Small intestine (tissue), 7 donors: ENCODE results near the gene IL36G. TPM values are rescaled to one million over a fixed set of nuclear protein-coding genes. Genes with fewer than 3 reads are reported as not detected.

Experiments
- DNase-seq, 2 donors: peaks; one replicate each; pipeline versions ENCODE4 v3.0.0 to v3.0.0-alpha.2; 2013
- FAIRE-seq: peaks from 2 replicates; lab custom pipeline; 2012; peaks lifted over from hg19 to GRCh38; lab: Jason Lieb, UNC
- H3K27ac ChIP-seq, 3 donors: one replicate each; pipeline ENCODE4 v1.5.1; 2013; ENCODE audit warnings: low read length in 2 of 3, mild to moderate bottlenecking in 2 of 3, control low read depth in 1 of 3, inconsistent platforms in 1 of 3, low read depth in 1 of 3, moderate library complexity in 1 of 3
- H3K27me3 ChIP-seq, 3 donors: one replicate each; pipeline ENCODE4 v1.6.1; 2013; ENCODE audit warnings: low read length in 3 of 3, inconsistent platforms in 1 of 3; ENCODE audit not compliant: control insufficient read depth in 3 of 3, insufficient read depth in 3 of 3
- H3K36me3 ChIP-seq, 3 donors: one replicate each; pipeline ENCODE4 v1.6.1; 2013; ENCODE audit warnings: low read length in 3 of 3, inconsistent platforms in 1 of 3, low read depth in 1 of 3, mild to moderate bottlenecking in 1 of 3, moderate library complexity in 1 of 3; ENCODE audit not compliant: control insufficient read depth in 3 of 3, insufficient read depth in 2 of 3
- H3K4me1 ChIP-seq, 3 donors: one replicate each; pipeline ENCODE4 v1.6.1; 2013; ENCODE audit warnings: low read length in 2 of 3, inconsistent platforms in 1 of 3, low read depth in 1 of 3, mild to moderate bottlenecking in 1 of 3, moderate library complexity in 1 of 3; ENCODE audit not compliant: control insufficient read depth in 3 of 3, insufficient read depth in 2 of 3
- H3K4me3 ChIP-seq, 3 donors: one replicate each; pipeline ENCODE4 v1.5.1; 2013; ENCODE audit warnings: low read length in 3 of 3, control low read depth in 1 of 3, inconsistent platforms in 1 of 3, low read depth in 1 of 3, mild to moderate bottlenecking in 1 of 3, moderate library complexity in 1 of 3
- H3K9me3 ChIP-seq, 2 donors: one replicate each; pipeline ENCODE4 v1.6.1; 2013; ENCODE audit warnings: low read depth in 1 of 2, low read length in 1 of 2; ENCODE audit not compliant: control insufficient read depth in 2 of 2, insufficient read depth in 1 of 2
- WGBS, 3 donors: extraction: QIAGEN DNeasy Blood & Tissue Kit; methylation state at CpG; one replicate each; pipeline ENCODE4 v1.1.7; 2013; 5-methylcytosine and 5-hydroxymethylcytosine counted together
- polyA plus RNA-seq, 4 donors: library from polyadenylated mRNA; stranded (reverse) in 3 of 4; unstranded in 1 of 4; fragments of 200-250 nt in 3 of 4; fragments of 120-200 nt in 1 of 4; gene quantifications; one replicate each; pipeline versions ENCODE4 v1.2.1 to v1.2.3, GENCODE V29; 2013
- donor health status: healthy with polysubstance abuse.
- donor health status: control.
- donor health status: control.
- donor health status: Bipolar disorder and iron deficiency.
- donor health status: healthy.

Gene IL36G
- polyA plus RNA-seq, 4 donors, result 0.50 TPM; not detected in 3

GRCh38 chr2:112985090-112985489 lies 7.3 kb downstream of the IL36G start:
- Histone ChIP-seq H3K4me3 (no peak overlapping the region), H3K4me1 (no peaks in the 10 kb centered on the region), H3K27me3 (peaks cover 0 to 5% (median 1%) of the 10 kb centered on the region in 3 donors), H3K36me3 (no peaks in the 10 kb centered on the region), H3K27ac (no peak overlapping the region), H3K9me3 (no peaks in the 10 kb centered on the region)
- FAIRE-seq (no peak), DNase-seq (no peak)
- 74 to 79% (median 76%) methylated on average over 5 of the region's 5 CpGs for WGBS, 3 donors

- H3K9me3 ChIP-seq, result peaks cover 2 to 6% of the 10 kb centered on the region in 2 donors
- DNase-seq, result no peak
- WGBS, 3 donors, result 75 to 83% (median 82%) methylated on average over 3 of the region's 3 CpGs
- H3K36me3 ChIP-seq, result no peaks in the 10 kb centered on the region
- H3K4me3 ChIP-seq, result no peak overlapping the region
- FAIRE-seq, result no peak
- H3K27me3 ChIP-seq, result peaks cover 0 to 1% (median 0%) of the 10 kb centered on the region in 3 donors
- no peaks in the 10 kb centered on the region for H3K4me1 ChIP-seq
- H3K27ac ChIP-seq, result no peak overlapping the region
These were observed 11.8 kb downstream of the IL36G start for GRCh38 chr2:112989611-112990010.

DNA sequence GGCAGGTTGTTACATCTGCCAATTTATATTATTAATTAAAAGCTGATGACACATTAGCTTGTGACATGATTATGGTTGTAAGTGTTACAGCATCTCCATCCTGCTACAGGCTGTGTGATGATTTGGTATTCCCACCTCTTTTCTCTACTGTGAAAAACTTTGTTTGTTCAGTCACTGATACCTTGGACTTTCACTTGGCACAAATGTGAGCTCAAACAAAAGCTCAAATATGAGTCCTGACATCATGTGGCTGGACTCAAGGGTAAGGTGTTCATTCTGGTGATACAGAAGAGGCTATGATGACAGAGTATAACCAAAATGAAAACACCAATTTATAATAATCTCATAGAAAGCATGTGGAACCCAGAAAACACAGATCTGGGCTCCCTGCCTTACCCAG lies 16.0 kb downstream of the IL36G start:
- H3K27ac ChIP-seq, result no peak overlapping the region
- DNase-seq (no peak), FAIRE-seq (no peak)
- H3K4me1 ChIP-seq, result no peaks in the 10 kb centered on the region
- H3K9me3 ChIP-seq, result peaks cover 2 to 6% of the 10 kb centered on the region in 2 donors
- H3K36me3 ChIP-seq, result no peaks in the 10 kb centered on the region
- H3K27me3 ChIP-seq, result no peaks in the 10 kb centered on the region
- no peak overlapping the region for H3K4me3 ChIP-seq

DNA sequence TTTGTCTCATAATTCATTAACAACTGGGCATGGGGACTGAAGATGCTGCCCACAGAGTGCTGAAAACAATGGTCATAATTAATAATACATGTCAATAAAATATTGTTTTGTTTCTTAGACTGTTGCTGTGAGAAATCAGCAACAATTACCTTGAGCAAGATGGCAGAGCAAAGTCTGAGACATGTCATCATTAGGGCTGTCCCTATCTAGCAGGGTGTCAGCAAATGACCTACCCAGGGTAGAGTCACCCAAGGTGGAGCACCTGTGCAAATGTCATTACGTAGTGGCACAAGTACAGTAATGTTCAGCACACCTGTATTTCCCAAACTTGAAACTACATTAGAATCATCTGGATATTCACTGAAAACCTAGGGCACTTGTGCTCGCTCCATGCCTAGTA lies 16.8 kb downstream of the IL36G start:
- H3K9me3 ChIP-seq, result peaks cover 2 to 6% of the 10 kb centered on the region in 2 donors
- DNase-seq, result no peak
- no peaks in the 10 kb centered on the region for H3K36me3 ChIP-seq
- no peak overlapping the region for H3K4me3 ChIP-seq
- 62 to 88% (median 84%) methylated on average over 2 of the region's 2 CpGs for WGBS, 3 donors
- no peaks in the 10 kb centered on the region for H3K27me3 ChIP-seq
- no peak for FAIRE-seq
- H3K4me1 ChIP-seq, result no peaks in the 10 kb centered on the region
- H3K27ac ChIP-seq, result no peak overlapping the region

GRCh38 chr2:112995346-112995920 lies 17.6 kb downstream of the IL36G start:
- no peak overlapping the region for H3K4me3 ChIP-seq
- H3K27ac ChIP-seq, result no peak overlapping the region
- 75 to 89% (median 82%) methylated on average over 14 of the region's 14 CpGs for whole genome bisulfite sequencing, 3 donors
- H3K9me3 ChIP-seq, result peaks cover 2 to 9% of the 10 kb centered on the region in 2 donors
- no peaks in the 10 kb centered on the region for H3K27me3 ChIP-seq
- FAIRE-seq, result no peak
- DNase-seq, result no peak
- no peaks in the 10 kb centered on the region for H3K4me1 ChIP-seq
- H3K36me3 ChIP-seq, result no peaks in the 10 kb centered on the region

GRCh38 chr2:112996635-112997034 lies 18.8 kb downstream of the IL36G start:
- Histone ChIP-seq H3K27ac (no peak overlapping the region), H3K27me3 (no peaks in the 10 kb centered on the region), H3K9me3 (peaks cover 2 to 12% of the 10 kb centered on the region in 2 donors), H3K4me3 (no peak overlapping the region), H3K36me3 (no peaks in the 10 kb centered on the region), H3K4me1 (no peaks in the 10 kb centered on the region)
- DNase-seq (peak in 1 of 2 donors; percentile 24), FAIRE-seq (no peak)
- WGBS, 3 donors, result 46 to 58% (median 53%) methylated on average over 6 of the region's 6 CpGs

DNA sequence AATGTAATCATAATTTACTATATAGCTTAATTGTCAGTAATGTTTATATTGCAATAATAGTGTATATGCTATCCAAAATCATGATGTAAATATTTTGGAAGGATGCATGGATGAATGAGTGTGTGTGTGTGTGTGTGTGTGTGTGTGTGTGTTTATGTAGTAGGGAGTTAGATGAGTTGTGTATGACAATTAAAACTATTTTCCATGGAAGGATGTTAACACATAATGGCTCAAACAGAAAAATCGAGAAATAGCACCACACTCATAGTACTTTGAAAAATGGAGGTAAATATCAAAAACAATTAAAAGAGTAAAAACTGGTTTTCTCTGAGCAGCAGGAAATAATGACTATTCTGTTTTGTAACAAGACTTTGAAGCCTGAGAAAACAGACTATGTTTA lies 19.3 kb downstream of the IL36G start:
- no peaks in the 10 kb centered on the region for H3K27me3 ChIP-seq
- H3K36me3 ChIP-seq, result no peaks in the 10 kb centered on the region
- no peak overlapping the region for H3K4me3 ChIP-seq
- H3K9me3 ChIP-seq, result peaks cover 2 to 12% of the 10 kb centered on the region in 2 donors
- FAIRE-seq (no peak), DNase-seq (no peak)
- no peak overlapping the region for H3K27ac ChIP-seq
- H3K4me1 ChIP-seq, result no peaks in the 10 kb centered on the region
- WGBS, 3 donors, result 67 to 81% (median 80%) methylated on average over 1 of the region's 1 CpG

GRCh38 chr2:113000436-113000835 lies 22.6 kb downstream of the IL36G start:
- no peak for FAIRE-seq
- DNase-seq, result no peak

GRCh38 chr2:113002677-113003076 lies 24.9 kb downstream of the IL36G start:
- DNase-seq, result no peak
- Histone ChIP-seq H3K9me3 (peaks cover 0 to 5% of the 10 kb centered on the region in 2 donors), H3K4me3 (no peak overlapping the region), H3K4me1 (no peaks in the 10 kb centered on the region), H3K27ac (no peak overlapping the region), H3K36me3 (no peaks in the 10 kb centered on the region), H3K27me3 (peaks cover 0 to 9% (median 0%) of the 10 kb centered on the region in 3 donors)
- FAIRE-seq, result no peak
- 72 to 81% (median 73%) methylated on average over 2 of the region's 2 CpGs for WGBS, 3 donors

More at GRCh38 chr2:113000436-113000835, 22.6 kb downstream of the IL36G start:
- H3K36me3 ChIP-seq, result no peaks in the 10 kb centered on the region
- H3K27ac ChIP-seq, result no peak overlapping the region
- H3K9me3 ChIP-seq, result peaks cover 0 to 5% of the 10 kb centered on the region in 2 donors
- WGBS, 3 donors, result 70 to 77% (median 71%) methylated on average over 1 of the region's 1 CpG
- no peak overlapping the region for H3K4me3 ChIP-seq
- H3K4me1 ChIP-seq, result no peaks in the 10 kb centered on the region
- peaks cover 0 to 9% (median 0%) of the 10 kb centered on the region in 3 donors for H3K27me3 ChIP-seq
